ENCODE measurements around the gene DLGAP4.

Gene DLGAP4

GRCh38 chr20:36262440-36262839 lies 43.7 kb upstream of the DLGAP4 start:
- H3K4me3 ChIP-seq: no peak overlapping the region
- no peak for TF ChIP-seq CTCF (IDR thresholded peaks at IDR 0.05)
- no peak for DNase-seq
- H3K36me3 ChIP-seq: no peaks in the 10 kb centered on the region
- H3K4me1 ChIP-seq: no peaks in the 10 kb centered on the region
- H3K27ac ChIP-seq: no peak overlapping the region
- peaks cover 0 to 4% of the 10 kb centered on the region in 2 donors for H3K27me3 ChIP-seq
- no peaks in the 10 kb centered on the region for H3K9me3 ChIP-seq
- intact Hi-C loops (cut with DNase I; ENCODE audit: low total_unique reads): no loop called here

- intact Hi-C loops (cut with DNase I; ENCODE audit: low total_unique reads): no loop called here
- Histone ChIP-seq H3K27ac (no peak overlapping the region), H3K27me3 (peaks cover 0 to 4% of the 10 kb centered on the region in 2 donors), H3K36me3 (no peaks in the 10 kb centered on the region), H3K9me3 (no peaks in the 10 kb centered on the region), H3K4me1 (no peaks in the 10 kb centered on the region), H3K4me3 (no peak overlapping the region)
- no peak for TF ChIP-seq CTCF (IDR thresholded peaks at IDR 0.05)
- DNase-seq: no peak
These were observed 41.5 kb upstream of the DLGAP4 start for GRCh38 chr20:36264426-36265246.

- no peaks in the 10 kb centered on the region for H3K4me1 ChIP-seq
- no peak overlapping the region for H3K4me3 ChIP-seq
- H3K36me3 ChIP-seq: no peaks in the 10 kb centered on the region
- DNase-seq: no peak
- H3K27ac ChIP-seq: no peak overlapping the region
- intact Hi-C loops (cut with DNase I; ENCODE audit: low total_unique reads): no loop called here
- peaks cover 0 to 4% of the 10 kb centered on the region in 2 donors for H3K27me3 ChIP-seq
- no peaks in the 10 kb centered on the region for H3K9me3 ChIP-seq
- no peak for TF ChIP-seq CTCF (IDR thresholded peaks at IDR 0.05)
These were observed 40.0 kb upstream of the DLGAP4 start for GRCh38 chr20:36266189-36266588.

- no peak for DNase-seq
- H3K27me3 ChIP-seq: peaks cover 0 to 9% of the 10 kb centered on the region in 2 donors
- H3K4me3 ChIP-seq: no peak overlapping the region
- TF ChIP-seq CTCF (IDR thresholded peaks at IDR 0.05): no peak
- H3K4me1 ChIP-seq: no peaks in the 10 kb centered on the region
- intact Hi-C loops (cut with DNase I; ENCODE audit: low total_unique reads): no loop called here
- H3K9me3 ChIP-seq: no peaks in the 10 kb centered on the region
- no peaks in the 10 kb centered on the region for H3K36me3 ChIP-seq
- no peak overlapping the region for H3K27ac ChIP-seq
These were observed 38.3 kb upstream of the DLGAP4 start for GRCh38 chr20:36267605-36268381.

GRCh38 chr20:36268440-36269342 lies 37.4 kb upstream of the DLGAP4 start:
- DNase-seq: no peak
- Histone ChIP-seq H3K4me3 (no peak overlapping the region), H3K27ac (no peak overlapping the region), H3K9me3 (no peaks in the 10 kb centered on the region), H3K27me3 (peaks cover 0 to 16% of the 10 kb centered on the region in 2 donors), H3K4me1 (no peaks in the 10 kb centered on the region), H3K36me3 (no peaks in the 10 kb centered on the region)
- no peak for TF ChIP-seq CTCF (IDR thresholded peaks at IDR 0.05)
- intact Hi-C loops (cut with DNase I; ENCODE audit: low total_unique reads): no loop called here

All from tibial artery (tissue), 4 donors.